GM23338 (cell line): ENCODE data around the gene PRM1. TPM values are rescaled to one million over a fixed set of nuclear protein-coding genes. Genes with fewer than 3 reads are reported as not detected.
A peak's percentile ranks its signal among the peaks of the same experiment; 100 is the strongest.

ENCODE experiments used
- ATAC-seq: fragments of 200-7000 bp; cut with Tn5 transposase; 3 replicates; pipeline ENCODE4 v1.9.1; 2020
- DNase-seq: peaks from one replicate; pipeline ENCODE4 v3.0.0-alpha.2; 2015; ENCODE audit warnings: low spot score
- H2AFZ ChIP-seq: fragments of 200-600 bp; sonication (generic); 2 replicates; pipeline ENCODE4 v1.8.0; 2016; ENCODE audit warnings: antibody characterized with exemption, mild to moderate bottlenecking, moderate library complexity
- H3F3A ChIP-seq: fragments of 200-600 bp; sonication (generic); replicated peaks from 2 replicates; pipeline ENCODE4 v1.8.0; 2017; ENCODE audit warnings: antibody characterized with exemption, mixed run types, low read depth
- H3K27ac ChIP-seq: fragments of 200-600 bp; sonication (generic); 2 replicates; pipeline ENCODE4 v1.6.1; 2016; ENCODE audit warnings: low read depth
- H3K27me3 ChIP-seq: fragments of 200-600 bp; sonication (generic); 2 replicates; pipeline ENCODE4 v1.8.0; 2016; ENCODE audit warnings: mild to moderate bottlenecking, mixed run types, moderate library complexity; ENCODE audit not compliant: insufficient read depth
- H3K36me3 ChIP-seq: fragments of 200-600 bp; sonication (generic); 2 replicates; pipeline ENCODE4 v1.8.0; 2016; ENCODE audit warnings: mild to moderate bottlenecking; ENCODE audit not compliant: insufficient read depth
- H3K4me1 ChIP-seq: fragments of 200-600 bp; sonication (generic); 2 replicates; pipeline ENCODE4 v1.8.0; 2016; ENCODE audit warnings: mild to moderate bottlenecking, moderate library complexity; ENCODE audit not compliant: insufficient read depth
- H3K4me2 ChIP-seq: fragments of 200-600 bp; sonication (generic); 2 replicates; pipeline ENCODE4 v1.7.1; 2017; ENCODE audit warnings: mixed run types
- H3K4me3 ChIP-seq: fragments of 200-600 bp; sonication (generic); 2 replicates; pipeline ENCODE4 v1.6.1; 2016; ENCODE audit warnings: mixed run types
- H3K79me2 ChIP-seq: fragments of 200-600 bp; sonication (generic); replicated peaks from 2 replicates; pipeline ENCODE4 v1.8.0; 2017; ENCODE audit warnings: mild to moderate bottlenecking; ENCODE audit not compliant: insufficient read depth
- H3K9me2 ChIP-seq: fragments of 200-600 bp; sonication (generic); 2 replicates; pipeline ENCODE4 v1.8.0; 2017; ENCODE audit not compliant: insufficient read depth
- H4K20me1 ChIP-seq: fragments of 200-600 bp; sonication (generic); replicated peaks from 2 replicates; pipeline ENCODE4 v1.8.0; 2017; ENCODE audit warnings: mild to moderate bottlenecking; ENCODE audit not compliant: insufficient read depth
- H3K27ac Mint-ChIP-seq: 2 replicates; pipeline ENCODE4 v1.8.0; 2020; ENCODE audit warnings: inconsistent platforms, mild to moderate bottlenecking, moderate library complexity, mixed read lengths
- H3K27me3 Mint-ChIP-seq: 3 replicates; pipeline ENCODE4 v1.8.0; 2022; ENCODE audit warnings: low read depth, mild to moderate bottlenecking, moderate library complexity, mixed read lengths, inconsistent platforms; ENCODE audit not compliant: insufficient read depth, poor library complexity
- H3K36me3 Mint-ChIP-seq: 3 replicates; pipeline ENCODE4 v1.8.0; 2021; ENCODE audit warnings: low read depth, mild to moderate bottlenecking, inconsistent platforms, moderate library complexity, mixed read lengths
- H3K4me1 Mint-ChIP-seq: 3 replicates; pipeline ENCODE4 v1.8.0; 2020; ENCODE audit warnings: mild to moderate bottlenecking, inconsistent platforms, mixed read lengths
- H3K4me3 Mint-ChIP-seq: 3 replicates; pipeline ENCODE4 v1.8.0; 2021; ENCODE audit warnings: moderate library complexity, mild to moderate bottlenecking, inconsistent platforms, mixed read lengths
- H3K9me3 Mint-ChIP-seq: 3 replicates; pipeline ENCODE4 v1.8.0; 2020; ENCODE audit warnings: moderate library complexity, mild to moderate bottlenecking, inconsistent platforms, mixed read lengths
- CREB1 ChIP-seq: fragments of 250-450 bp; sonication (Bioruptor Pico); IDR thresholded peaks from 2 replicates; pipeline ENCODE4 v1.5.0; 2020; ENCODE audit warnings: low read depth, mild to moderate bottlenecking, moderate library complexity
- CTCF ChIP-seq, 2 experiments: fragments of 200-600 bp in 1 of 2; sonication (generic) in 1 of 2; conservative IDR thresholded peaks; 2 replicates each; pipeline versions ENCODE4 v1.5.1 to v1.6.1; 2016 to 2017; ENCODE audit warnings: antibody characterized with exemption in 2 of 2, low read depth in 2 of 2, mild to moderate bottlenecking in 2 of 2, moderate library complexity in 1 of 2
- EZH2 ChIP-seq: fragments of 200-600 bp; sonication (generic); IDR thresholded peaks from one replicate; pipeline ENCODE4 v1.8.0; 2017; ENCODE audit warnings: antibody characterized with exemption, mild to moderate bottlenecking, low read depth; ENCODE audit not compliant: unreplicated experiment
- EZH2phosphoT487 ChIP-seq: fragments of 200-600 bp; sonication (generic); IDR thresholded peaks from one replicate; pipeline ENCODE4 v1.8.1; 2018; ENCODE audit warnings: antibody characterized with exemption; ENCODE audit not compliant: unreplicated experiment
- JUNB ChIP-seq: IDR thresholded peaks from one replicate; pipeline ENCODE4 v1.6.1; 2016; ENCODE audit warnings: antibody characterized with exemption; ENCODE audit not compliant: unreplicated experiment
- NANOG ChIP-seq: IDR thresholded peaks from 2 replicates; pipeline ENCODE4 v1.6.1; 2016; ENCODE audit warnings: antibody characterized with exemption, borderline replicate concordance
- POLR2AphosphoS5 ChIP-seq: IDR thresholded peaks from 2 replicates; pipeline ENCODE4 v1.6.1; 2016; ENCODE audit warnings: antibody characterized with exemption, low read depth
- STAT1 ChIP-seq: IDR thresholded peaks from one replicate; pipeline ENCODE4 v1.6.1; 2016; ENCODE audit warnings: antibody characterized with exemption; ENCODE audit not compliant: unreplicated experiment
- ZNF114 ChIP-seq: fragments of 250-450 bp; sonication (Bioruptor Pico); IDR thresholded peaks from 2 replicates; pipeline ENCODE4 v1.5.0; 2020; ENCODE audit warnings: mild to moderate bottlenecking, moderate library complexity
- ZNF331 ChIP-seq: fragments of 250-450 bp; sonication (Bioruptor Pico); IDR thresholded peaks from 2 replicates; pipeline ENCODE4 v1.5.0; 2020; ENCODE audit warnings: low read depth, mild to moderate bottlenecking, moderate library complexity
- ZNF462 ChIP-seq: fragments of 250-450 bp; sonication (Bioruptor Pico); IDR thresholded peaks from 2 replicates; pipeline ENCODE4 v1.5.0; 2020; ENCODE audit warnings: mild to moderate bottlenecking, moderate library complexity
- polyA plus RNA-seq: library from polyadenylated mRNA; unstranded; fragments of >200 nt; fragmentation: Nextera tagmentation; extraction: Ambion mirVana; gene quantifications from 2 replicates; pipeline ENCODE4 v1.2.1, GENCODE V29; 2016
- total RNA-seq: library from RNA; depleted of rRNA; stranded (reverse); fragments of >200 nt; shearing (Covaris generic); gene quantifications from 2 replicates; pipeline ENCODE4 v1.2.3, GENCODE V29; 2014
- TF ChIP-seq, protein P1 (sequence below): IDR thresholded peaks from 2 replicates; pipeline ENCODE4 v1.6.1; 2016; ENCODE audit warnings: antibody characterized with exemption
- TF ChIP-seq, protein P2 (sequence below): IDR thresholded peaks from one replicate; pipeline ENCODE4 v1.6.1; 2018; ENCODE audit warnings: antibody characterized with exemption; ENCODE audit not compliant: unreplicated experiment

PRM1 gene
- total and polyA plus RNA-seq, 2 experiments from 2014 or later: 1.2 TPM; not detected in 1

DNA sequence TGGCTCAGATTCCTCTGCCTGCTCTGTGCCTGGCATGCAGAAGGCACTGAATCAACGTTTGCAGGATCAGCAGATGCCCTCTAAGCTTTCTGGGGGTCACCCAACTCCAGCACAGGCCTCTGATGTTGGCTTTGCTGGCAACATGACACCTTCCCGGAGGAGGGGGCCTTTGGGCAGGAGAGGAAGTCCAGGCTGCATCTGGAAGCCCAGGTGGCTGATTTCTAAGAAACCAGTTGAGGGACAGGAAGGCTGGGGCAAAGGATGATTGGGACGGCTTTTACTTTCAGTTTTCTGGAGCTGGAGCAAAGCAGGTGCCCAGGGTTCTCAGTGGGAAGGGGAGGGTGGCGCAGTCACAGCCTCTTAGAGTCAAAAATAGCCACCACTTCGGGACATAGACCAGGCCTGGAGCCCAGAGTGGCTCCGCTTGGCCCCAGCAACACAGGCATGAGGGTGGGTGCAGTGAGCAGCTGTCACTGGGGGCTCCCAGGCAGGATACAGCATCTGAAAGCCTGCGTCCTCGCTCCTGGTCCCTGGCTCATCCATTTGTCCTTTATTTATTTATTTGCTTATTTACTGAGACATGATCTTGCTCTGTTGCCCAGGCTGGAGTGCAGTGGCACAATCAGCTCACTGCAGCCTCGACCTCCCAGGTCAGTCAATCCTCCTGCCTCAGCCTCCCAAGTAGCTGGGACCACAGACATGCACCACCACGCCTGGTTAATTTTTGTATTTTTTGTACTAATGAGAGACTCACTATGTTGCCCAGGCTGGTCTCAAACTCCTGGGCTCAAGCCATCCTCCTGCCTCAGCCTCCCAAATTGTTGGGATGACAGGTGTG is 40.3 kb downstream of the PRM1 start:
- H3F3A ChIP-seq: no peaks in the 10 kb centered on the region
- H3K4me3 ChIP-seq: no peak overlapping the region
- Mint-ChIP-seq H3K27me3 (peaks cover 7% of the 10 kb centered on the region), H3K4me3 (no peak overlapping the region), H3K9me3 (no peaks in the 10 kb centered on the region), H3K27ac (no peak overlapping the region), H3K36me3 (no peaks in the 10 kb centered on the region), H3K4me1 (peaks cover 3% of the 10 kb centered on the region; the same call in 1 of the 3 replicates)
- peak; percentile 58 for ATAC-seq
- DNase-seq: peak; percentile 62
- 0 out of 2 replicates have a peak overlapping the region, but pooled peaks have one; percentile 29 for H3K4me2 ChIP-seq
- no peaks in the 10 kb centered on the region; the same call in 1 of the 2 replicates for H3K4me1 ChIP-seq
- H3K79me2 ChIP-seq: no peaks in the 10 kb centered on the region
- H3K36me3 ChIP-seq: no peaks in the 10 kb centered on the region
- peak overlapping the region; percentile 90; the same call in 1 of the 2 replicates for H2AFZ ChIP-seq
- TF ChIP-seq, protein P1, sequence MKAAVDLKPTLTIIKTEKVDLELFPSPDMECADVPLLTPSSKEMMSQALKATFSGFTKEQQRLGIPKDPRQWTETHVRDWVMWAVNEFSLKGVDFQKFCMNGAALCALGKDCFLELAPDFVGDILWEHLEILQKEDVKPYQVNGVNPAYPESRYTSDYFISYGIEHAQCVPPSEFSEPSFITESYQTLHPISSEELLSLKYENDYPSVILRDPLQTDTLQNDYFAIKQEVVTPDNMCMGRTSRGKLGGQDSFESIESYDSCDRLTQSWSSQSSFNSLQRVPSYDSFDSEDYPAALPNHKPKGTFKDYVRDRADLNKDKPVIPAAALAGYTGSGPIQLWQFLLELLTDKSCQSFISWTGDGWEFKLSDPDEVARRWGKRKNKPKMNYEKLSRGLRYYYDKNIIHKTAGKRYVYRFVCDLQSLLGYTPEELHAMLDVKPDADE: no peak
- TF ChIP-seq, protein P2, sequence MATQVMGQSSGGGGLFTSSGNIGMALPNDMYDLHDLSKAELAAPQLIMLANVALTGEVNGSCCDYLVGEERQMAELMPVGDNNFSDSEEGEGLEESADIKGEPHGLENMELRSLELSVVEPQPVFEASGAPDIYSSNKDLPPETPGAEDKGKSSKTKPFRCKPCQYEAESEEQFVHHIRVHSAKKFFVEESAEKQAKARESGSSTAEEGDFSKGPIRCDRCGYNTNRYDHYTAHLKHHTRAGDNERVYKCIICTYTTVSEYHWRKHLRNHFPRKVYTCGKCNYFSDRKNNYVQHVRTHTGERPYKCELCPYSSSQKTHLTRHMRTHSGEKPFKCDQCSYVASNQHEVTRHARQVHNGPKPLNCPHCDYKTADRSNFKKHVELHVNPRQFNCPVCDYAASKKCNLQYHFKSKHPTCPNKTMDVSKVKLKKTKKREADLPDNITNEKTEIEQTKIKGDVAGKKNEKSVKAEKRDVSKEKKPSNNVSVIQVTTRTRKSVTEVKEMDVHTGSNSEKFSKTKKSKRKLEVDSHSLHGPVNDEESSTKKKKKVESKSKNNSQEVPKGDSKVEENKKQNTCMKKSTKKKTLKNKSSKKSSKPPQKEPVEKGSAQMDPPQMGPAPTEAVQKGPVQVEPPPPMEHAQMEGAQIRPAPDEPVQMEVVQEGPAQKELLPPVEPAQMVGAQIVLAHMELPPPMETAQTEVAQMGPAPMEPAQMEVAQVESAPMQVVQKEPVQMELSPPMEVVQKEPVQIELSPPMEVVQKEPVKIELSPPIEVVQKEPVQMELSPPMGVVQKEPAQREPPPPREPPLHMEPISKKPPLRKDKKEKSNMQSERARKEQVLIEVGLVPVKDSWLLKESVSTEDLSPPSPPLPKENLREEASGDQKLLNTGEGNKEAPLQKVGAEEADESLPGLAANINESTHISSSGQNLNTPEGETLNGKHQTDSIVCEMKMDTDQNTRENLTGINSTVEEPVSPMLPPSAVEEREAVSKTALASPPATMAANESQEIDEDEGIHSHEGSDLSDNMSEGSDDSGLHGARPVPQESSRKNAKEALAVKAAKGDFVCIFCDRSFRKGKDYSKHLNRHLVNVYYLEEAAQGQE: no peak
- TF ChIP-seq NANOG (no peak), ZNF462 (CRISPR knock-in tag) (no peak), CREB1 (CRISPR knock-in tag) (no peak), POLR2AphosphoS5 (no peak), STAT1 (no peak), EZH2phosphoT487 (no peak), ZNF114 (no peak), ZNF331 (no peak), JUNB (no peak), EZH2 (no peak), CTCF (conservative IDR thresholded peaks at IDR 0.05; ENCODE audit: low read depth in 2 of 2) (no peak)
- H4K20me1 ChIP-seq: no peaks in the 10 kb centered on the region
- H3K9me2 ChIP-seq: no peaks in the 10 kb centered on the region
- H3K27ac ChIP-seq: peak overlapping the region; percentile 55; the same call in 1 of the 2 replicates
- no peaks in the 10 kb centered on the region for H3K27me3 ChIP-seq
